GM10266 (cell line): ENCODE results near the gene DNAJC13.
"Not testable (repeated sequence)": the region's sequence is repeated elsewhere in the genome, so short reads cannot be mapped to it uniquely, and the experiment has no call there.

ENCODE experiments used
- DNase-seq: peaks from one replicate; pipeline ENCODE4 v3.0.0; 2012; ENCODE audit errors: extremely low spot score
- CTCF ChIP-seq: IDR thresholded peaks from 2 replicates; pipeline ENCODE4 v1.5.1; 2012; ENCODE audit warnings: mild to moderate bottlenecking, low read depth; ENCODE audit not compliant: control insufficient read depth, insufficient read depth; ENCODE audit errors: missing control alignments

Gene DNAJC13

GRCh38 chr3:132381348-132381944, 35.9 kb upstream of the DNAJC13 start:
- no peak for TF ChIP-seq CTCF

GRCh38 chr3:132382267-132382666, 35.0 kb upstream of the DNAJC13 start:
- TF ChIP-seq CTCF = no peak

More at GRCh38 chr3:132381348-132381944, 35.9 kb upstream of the DNAJC13 start:
- DNase-seq = no peak

GRCh38 chr3:132382688-132383194, 34.6 kb upstream of the DNAJC13 start:
- DNase-seq = no peak
- no peak for TF ChIP-seq CTCF

More at GRCh38 chr3:132382267-132382666, 35.0 kb upstream of the DNAJC13 start:
- no peak for DNase-seq

- TF ChIP-seq CTCF = no peak
- no peak for DNase-seq
Observed at GRCh38 chr3:132386259-132386658, 31.0 kb upstream of the DNAJC13 start.

- DNase-seq = not testable (repeated sequence)
Observed at GRCh38 chr3:132392675-132393074, 24.6 kb upstream of the DNAJC13 start.

GRCh38 chr3:132394320-132394719, 23.0 kb upstream of the DNAJC13 start:
- no peak for DNase-seq
- no peak for TF ChIP-seq CTCF

GRCh38 chr3:132395126-132395525, 22.2 kb upstream of the DNAJC13 start:
- DNase-seq = no peak
- TF ChIP-seq CTCF = no peak

- no peak for DNase-seq
- TF ChIP-seq CTCF = no peak
Observed at GRCh38 chr3:132396255-132396654, 21.0 kb upstream of the DNAJC13 start.

- DNase-seq = not testable (repeated sequence)
Observed at GRCh38 chr3:132396776-132397175, 20.5 kb upstream of the DNAJC13 start.
